Spleen (tissue), 11 donors: ENCODE results near the gene DUOX1. TPM values are rescaled to one million over a fixed set of nuclear protein-coding genes. Genes with fewer than 3 reads are reported as not detected.

Experiments
- DNase-seq: peaks from one replicate; pipeline ENCODE4 v3.0.0-alpha.2; 2020
- H3K27ac ChIP-seq, 8 donors: fragments of 200-600 bp; sonication (generic) in 7 of 8; 1 replicate in 4 of 8; 2 replicates in 4 of 8; pipeline versions ENCODE4 v1.5.0 to v1.8.0; 2016 to 2021; ENCODE audit warnings: inconsistent platforms in 4 of 8, mild to moderate bottlenecking in 4 of 8, moderate library complexity in 1 of 8
- H3K27me3 ChIP-seq, 7 donors: fragments of 200-600 bp; sonication (generic) in 6 of 7; replicated peaks in 1 of 7; 1 replicate in 4 of 7; 2 replicates in 3 of 7; pipeline versions ENCODE4 v1.5.0 to v1.8.0; 2016 to 2021; ENCODE audit warnings: inconsistent platforms in 3 of 7, mild to moderate bottlenecking in 1 of 7
- H3K36me3 ChIP-seq, 6 donors: fragments of 200-600 bp; sonication (generic) in 5 of 6; 1 replicate in 4 of 6; 2 replicates in 2 of 6; pipeline versions ENCODE4 v1.5.0 to v1.8.0; 2016 to 2021; ENCODE audit warnings: inconsistent platforms in 2 of 6
- H3K4me1 ChIP-seq, 6 donors: fragments of 200-600 bp; sonication (generic) in 5 of 6; 1 replicate in 3 of 6; 2 replicates in 3 of 6; pipeline versions ENCODE4 v1.5.0 to v1.8.0; 2016 to 2021; ENCODE audit warnings: inconsistent platforms in 3 of 6
- H3K4me3 ChIP-seq, 8 donors: fragments of 200-600 bp; sonication (generic) in 7 of 8; 1 replicate in 4 of 8; 2 replicates in 4 of 8; pipeline versions ENCODE4 v1.5.0 to v1.8.0; 2016 to 2021; ENCODE audit warnings: inconsistent platforms in 4 of 8, mild to moderate bottlenecking in 4 of 8, moderate library complexity in 2 of 8
- H3K9me3 ChIP-seq, 8 donors: fragments of 200-600 bp; sonication (generic) in 7 of 8; 1 replicate in 4 of 8; 2 replicates in 4 of 8; pipeline versions ENCODE4 v1.5.0 to v1.8.0; 2016 to 2021; ENCODE audit warnings: inconsistent platforms in 4 of 8
- CTCF ChIP-seq, 11 experiments: fragments of 200-600 bp in 7 of 11; fragments of 450-650 bp in 4 of 11; sonication (generic) in 4 of 11; IDR thresholded peaks in 8 of 11; conservative IDR thresholded peaks in 3 of 11; 1 replicate in 7 of 11; 2 replicates in 4 of 11; pipeline versions ENCODE4 v1.4.0 to v1.8.0; 2016 to 2021; ENCODE audit warnings: antibody characterized with exemption in 11 of 11, inconsistent platforms in 4 of 11, mild to moderate bottlenecking in 1 of 11
- POLR2A ChIP-seq, 3 donors: fragments of 450-650 bp; IDR thresholded peaks; one replicate each; pipeline ENCODE4 v1.5.1; 2017; ENCODE audit warnings: antibody characterized with exemption in 3 of 3, mild to moderate bottlenecking in 1 of 3
- POLR2AphosphoS5 ChIP-seq, 3 donors: sonication (generic); formaldehyde crosslinking; IDR thresholded peaks; one replicate each; pipeline ENCODE4 v1.5.1; 2017; ENCODE audit warnings: antibody characterized with exemption in 3 of 3
- WGBS, 5 donors: extraction: QIAGEN DNeasy Blood & Tissue Kit in 3 of 5; methylation state at CpG; one replicate each; pipeline versions ENCODE4 v1.1.5 to v1.1.7; 2013 to 2018; 5-methylcytosine and 5-hydroxymethylcytosine counted together
- intact Hi-C: fragments of 100-400 bp; cut with DNase I; formaldehyde crosslinking; loops from one replicate; pipeline ENCODE4 v1.15.0; 2023; ENCODE audit warnings: low total_unique reads
- polyA plus RNA-seq, 3 donors: library from polyadenylated mRNA; stranded (reverse); fragments of 200-250 nt; gene quantifications; one replicate each; pipeline ENCODE4 v1.2.1, GENCODE V29; 2013
- total RNA-seq, 7 donors: library from RNA; depleted of rRNA in 3 of 7; stranded (reverse); fragments of >200 nt in 3 of 7; fragmentation: NEBNext Ultra II Directional in 4 of 7; extraction: Animal tissue kit (Norgen Biotek cat#: 25700) in 4 of 7; gene quantifications; one replicate each; pipeline versions ENCODE4 v1.1.0 to v1.2.1, GENCODE V29; 2016 to 2021
- donor health status: healthy with polysubstance abuse.
- donor health status: DM: no; HTN: no; CAD: no; lungs with moderate emphysema.
- donor health status: DM: no; HTN: no; CAD: no.
- donor health status: Bipolar disorder and iron deficiency.
- donor health status: healthy.
- donor health status: DM: no; HTN: no; CAD: no.
- donor health status: DM: yes; HTN: yes; CAD: no.

The DUOX1 gene
- total and polyA plus RNA-seq, 10 donors, result 0.04 to 0.28 (median 0.09) TPM; not detected in 5

- no peaks in the 10 kb centered on the region for H3K36me3 ChIP-seq
- 0 to 8% (median 5%) methylated on average over 2 of the region's 2 CpGs for WGBS, 5 donors
- H3K4me1 ChIP-seq, result peaks cover 0 to 20% (median 3%) of the 10 kb centered on the region in 6 donors
- no peaks in the 10 kb centered on the region for H3K9me3 ChIP-seq
- intact Hi-C loops, result no loop called here
- TF ChIP-seq POLR2AphosphoS5 (IDR thresholded peaks at IDR 0.05), result no peak
- peak; percentile 14 to 76 (median 57) for TF ChIP-seq CTCF (IDR thresholded peaks at IDR 0.05 in 8 of 11, conservative IDR thresholded peaks at IDR 0.05 in 3 of 11)
- TF ChIP-seq POLR2A (IDR thresholded peaks at IDR 0.05), result no peak
- no peak for DNase-seq
- no peak overlapping the region for H3K4me3 ChIP-seq
- H3K27ac ChIP-seq, result no peak overlapping the region
- peaks cover 0 to 13% (median 0%) of the 10 kb centered on the region in 7 donors for H3K27me3 ChIP-seq
Measured at GRCh38 chr15:45205192-45205591, 75.4 kb downstream of the DUOX1 start.

DNA sequence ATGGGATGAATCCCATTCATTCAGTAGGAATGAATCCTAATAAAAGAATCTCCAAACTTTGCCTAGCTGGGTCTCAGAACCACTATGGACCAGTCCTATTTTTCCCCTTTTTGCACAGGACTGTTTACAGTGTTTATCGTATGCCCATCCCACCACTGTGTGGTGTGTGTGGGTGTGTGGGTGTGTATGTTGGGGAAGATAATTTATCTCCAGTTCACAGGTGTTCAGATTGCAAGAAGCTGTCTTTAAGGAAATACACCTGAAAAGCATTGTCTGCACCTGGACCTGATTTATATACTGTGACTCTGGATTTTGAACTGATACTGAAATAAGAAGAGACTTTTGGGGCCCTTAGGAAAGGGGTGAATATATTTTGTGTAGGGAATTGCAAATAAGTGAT is 82.7 kb downstream of the DUOX1 start:
- 72 to 91% (median 86%) methylated on average over 1 of the region's 1 CpG for WGBS, 5 donors
- H3K9me3 ChIP-seq, result peaks cover 0 to 5% (median 0%) of the 10 kb centered on the region in 8 donors
- intact Hi-C loops, result no loop called here
- no peaks in the 10 kb centered on the region for H3K36me3 ChIP-seq
- DNase-seq, result no peak
- no peak overlapping the region for H3K27ac ChIP-seq
- peaks cover 0 to 10% (median 0%) of the 10 kb centered on the region in 7 donors for H3K27me3 ChIP-seq
- no peak for TF ChIP-seq CTCF (IDR thresholded peaks at IDR 0.05 in 8 of 11, conservative IDR thresholded peaks at IDR 0.05 in 3 of 11)
- no peak for TF ChIP-seq POLR2A (IDR thresholded peaks at IDR 0.05)
- no peak for TF ChIP-seq POLR2AphosphoS5 (IDR thresholded peaks at IDR 0.05)
- H3K4me3 ChIP-seq, result no peak overlapping the region
- H3K4me1 ChIP-seq, result no peaks in the 10 kb centered on the region

Other genes starting within 250 kb of the DUOX1 start
- gene TERB2, start 173.3 kb upstream of the DUOX1 start, total RNA-seq, result not detected
- gene TERB2, start 173.3 kb upstream of the DUOX1 start, polyA plus RNA-seq, result not detected
- 10 to 100 TPM in 2 of 7 donors, 1 to 10 TPM in 5; 4.5 to 12.5 (median 8.8) TPM for gene SORD, start 106.8 kb upstream of the DUOX1 start, total RNA-seq
- gene SORD, start 106.8 kb upstream of the DUOX1 start, polyA plus RNA-seq, result 1 to 10 TPM; 2.6 to 4.8 (median 4.2) TPM
- gene DUOX2, start 15.8 kb upstream of the DUOX1 start, total RNA-seq, result not detected
- under 1 TPM in 1 of 3 donors, not detected in 2; 0.10 TPM for gene DUOX2, start 15.8 kb upstream of the DUOX1 start, polyA plus RNA-seq
- gene DUOXA2, start 15.7 kb upstream of the DUOX1 start, total RNA-seq, result not detected
- under 1 TPM in 1 of 3 donors, not detected in 2; 0.06 TPM for gene DUOXA2, start 15.7 kb upstream of the DUOX1 start, polyA plus RNA-seq
- gene DUOXA1, start 115 bp upstream of the DUOX1 start, total RNA-seq, result under 1 TPM in 2 of 7 donors, not detected in 5; 0.30 to 0.38 TPM
- under 1 TPM; 0.03 to 0.10 (median 0.04) TPM for gene DUOXA1, start 115 bp upstream of the DUOX1 start, polyA plus RNA-seq
- 1 to 10 TPM; 5.1 to 8.8 (median 5.8) TPM for gene SHF, start 58.0 kb downstream of the DUOX1 start, total RNA-seq
- 1 to 10 TPM; 1.9 to 4.3 (median 2.4) TPM for gene SHF, start 58.0 kb downstream of the DUOX1 start, polyA plus RNA-seq
- not detected for gene SLC28A2, start 122.2 kb downstream of the DUOX1 start, total RNA-seq
- gene SLC28A2, start 122.2 kb downstream of the DUOX1 start, polyA plus RNA-seq, result not detected
- gene GATM, start 248.6 kb downstream of the DUOX1 start, total RNA-seq, result 10 to 100 TPM; 33.4 to 69.4 (median 41.0) TPM
- 10 to 100 TPM; 19.3 to 37.2 (median 33.0) TPM for gene GATM, start 248.6 kb downstream of the DUOX1 start, polyA plus RNA-seq